ENCODE results near the gene PCED1B. TPM values are rescaled to one million over a fixed set of nuclear protein-coding genes. Genes with fewer than 3 reads are reported as not detected.

Gene PCED1B
- total RNA-seq, 4 donors from 2014 or later = 1.0 to 1.5 (median 1.2) TPM

- no peak overlapping the region for H3K4me3 ChIP-seq (replicated peaks in 1 of 3)
- WGBS, 2 donors = 86 to 95% methylated on average over 6 of the region's 6 CpGs
- DNase-seq = no peak
- intact Hi-C loops (cut with DNase I) = no loop called here
- no peaks in the 10 kb centered on the region for H3K27me3 ChIP-seq
- H3K4me1 ChIP-seq = no peaks in the 10 kb centered on the region
- H3K9me3 ChIP-seq = no peaks in the 10 kb centered on the region
- H3K27ac ChIP-seq = no peak overlapping the region
- no peak for TF ChIP-seq POLR2A (IDR thresholded peaks at IDR 0.05)
- no peak for TF ChIP-seq CTCF (IDR thresholded peaks at IDR 0.05)
- no peaks in the 10 kb centered on the region for H3K36me3 ChIP-seq
Measured at GRCh38 chr12:47209014-47209413, 129.6 kb downstream of the PCED1B start.

GRCh38 chr12:47210776-47211175 lies 131.4 kb downstream of the PCED1B start:
- H3K36me3 ChIP-seq = no peaks in the 10 kb centered on the region
- no peak overlapping the region for H3K27ac ChIP-seq
- DNase-seq = no peak
- no peaks in the 10 kb centered on the region for H3K9me3 ChIP-seq
- no peak overlapping the region for H3K4me3 ChIP-seq (replicated peaks in 1 of 3)
- H3K4me1 ChIP-seq = no peaks in the 10 kb centered on the region
- TF ChIP-seq CTCF (IDR thresholded peaks at IDR 0.05) (no peak), POLR2A (IDR thresholded peaks at IDR 0.05) (no peak)
- intact Hi-C loops (cut with DNase I) = no loop called here
- H3K27me3 ChIP-seq = no peaks in the 10 kb centered on the region
- WGBS, 2 donors = 98% methylated on average over 4 of the region's 4 CpGs

- Histone ChIP-seq H3K4me1 (no peaks in the 10 kb centered on the region), H3K36me3 (no peaks in the 10 kb centered on the region), H3K27ac (no peak overlapping the region), H3K27me3 (no peaks in the 10 kb centered on the region), H3K9me3 (no peaks in the 10 kb centered on the region), H3K4me3 (replicated peaks in 1 of 3) (no peak overlapping the region)
- no peak for TF ChIP-seq CTCF (IDR thresholded peaks at IDR 0.05)
- no peak for TF ChIP-seq POLR2A (IDR thresholded peaks at IDR 0.05)
- no peak for DNase-seq
- intact Hi-C loops (cut with DNase I) = no loop called here
Measured at GRCh38 chr12:47212701-47213039, 133.2 kb downstream of the PCED1B start.

- H3K4me1 ChIP-seq = no peaks in the 10 kb centered on the region
- no peaks in the 10 kb centered on the region for H3K27me3 ChIP-seq
- H3K9me3 ChIP-seq = no peaks in the 10 kb centered on the region
- TF ChIP-seq CTCF (IDR thresholded peaks at IDR 0.05) (no peak), POLR2A (IDR thresholded peaks at IDR 0.05) (no peak)
- DNase-seq = no peak
- no peaks in the 10 kb centered on the region for H3K36me3 ChIP-seq
- WGBS, 2 donors = 79 to 88% methylated on average over 3 of the region's 3 CpGs
- intact Hi-C loops (cut with DNase I) = no loop called here
- H3K27ac ChIP-seq = no peak overlapping the region
- no peak overlapping the region for H3K4me3 ChIP-seq (replicated peaks in 1 of 3)
Measured at GRCh38 chr12:47213396-47213795, 134.0 kb downstream of the PCED1B start.

GRCh38 chr12:47214001-47214619 lies 134.7 kb downstream of the PCED1B start:
- Histone ChIP-seq H3K36me3 (no peaks in the 10 kb centered on the region), H3K4me3 (replicated peaks in 1 of 3) (no peak overlapping the region), H3K27ac (no peak overlapping the region), H3K4me1 (no peaks in the 10 kb centered on the region), H3K9me3 (no peaks in the 10 kb centered on the region), H3K27me3 (no peaks in the 10 kb centered on the region)
- TF ChIP-seq POLR2A (IDR thresholded peaks at IDR 0.05) (no peak), CTCF (IDR thresholded peaks at IDR 0.05) (no peak)
- intact Hi-C loops (cut with DNase I) = no loop called here
- no peak for DNase-seq
- 74 to 80% methylated on average over 3 of the region's 3 CpGs for WGBS, 2 donors
